Fibroblast of villous mesenchyme (primary cell): ENCODE measurements around the gene KCTD17. TPM values are rescaled to one million over a fixed set of nuclear protein-coding genes. Genes with fewer than 3 reads are reported as not detected.

ENCODE experiments used
- DNase-seq: peaks from one replicate; pipeline ENCODE4 v3.0.0-alpha.2; 2010; ENCODE audit warnings: low read depth
- H3K4me3 ChIP-seq: 2 replicates; pipeline ENCODE4 v1.5.1; 2011; ENCODE audit warnings: low read depth, mild to moderate bottlenecking, low read length
- total RNA-seq: library from RNA; depleted of rRNA; stranded (reverse); fragments of >200 nt; gene quantifications from 2 replicates; pipeline ENCODE4 v1.2.3, GENCODE V29; 2012
- TF ChIP-seq, protein P1 (sequence below): IDR thresholded peaks from 2 replicates; pipeline ENCODE4 v1.5.1; 2012; ENCODE audit warnings: low read depth, mild to moderate bottlenecking, low read length; ENCODE audit not compliant: insufficient read depth

Gene KCTD17
- total RNA-seq, 1 donor, result 28.9 TPM

DNA sequence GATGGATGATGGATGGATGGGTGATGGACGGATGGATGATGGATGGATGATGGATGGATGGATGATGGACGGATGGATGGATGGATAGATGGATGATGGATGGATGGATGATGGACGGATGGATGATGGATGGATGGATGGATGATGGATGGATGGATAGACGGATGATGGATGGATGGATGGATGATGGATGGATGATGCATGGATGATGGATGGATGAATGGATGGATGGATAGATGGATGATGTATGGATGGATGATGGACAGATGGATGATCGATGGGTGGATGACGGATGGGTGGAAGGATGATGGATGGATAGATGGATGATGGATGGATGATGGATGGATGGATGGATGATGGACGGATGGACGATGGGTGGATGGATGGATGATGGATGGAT, 21.1 kb downstream of the KCTD17 start:
- DNase-seq, result no peak
- TF ChIP-seq, protein P1, sequence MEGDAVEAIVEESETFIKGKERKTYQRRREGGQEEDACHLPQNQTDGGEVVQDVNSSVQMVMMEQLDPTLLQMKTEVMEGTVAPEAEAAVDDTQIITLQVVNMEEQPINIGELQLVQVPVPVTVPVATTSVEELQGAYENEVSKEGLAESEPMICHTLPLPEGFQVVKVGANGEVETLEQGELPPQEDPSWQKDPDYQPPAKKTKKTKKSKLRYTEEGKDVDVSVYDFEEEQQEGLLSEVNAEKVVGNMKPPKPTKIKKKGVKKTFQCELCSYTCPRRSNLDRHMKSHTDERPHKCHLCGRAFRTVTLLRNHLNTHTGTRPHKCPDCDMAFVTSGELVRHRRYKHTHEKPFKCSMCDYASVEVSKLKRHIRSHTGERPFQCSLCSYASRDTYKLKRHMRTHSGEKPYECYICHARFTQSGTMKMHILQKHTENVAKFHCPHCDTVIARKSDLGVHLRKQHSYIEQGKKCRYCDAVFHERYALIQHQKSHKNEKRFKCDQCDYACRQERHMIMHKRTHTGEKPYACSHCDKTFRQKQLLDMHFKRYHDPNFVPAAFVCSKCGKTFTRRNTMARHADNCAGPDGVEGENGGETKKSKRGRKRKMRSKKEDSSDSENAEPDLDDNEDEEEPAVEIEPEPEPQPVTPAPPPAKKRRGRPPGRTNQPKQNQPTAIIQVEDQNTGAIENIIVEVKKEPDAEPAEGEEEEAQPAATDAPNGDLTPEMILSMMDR, result no peak

DNA sequence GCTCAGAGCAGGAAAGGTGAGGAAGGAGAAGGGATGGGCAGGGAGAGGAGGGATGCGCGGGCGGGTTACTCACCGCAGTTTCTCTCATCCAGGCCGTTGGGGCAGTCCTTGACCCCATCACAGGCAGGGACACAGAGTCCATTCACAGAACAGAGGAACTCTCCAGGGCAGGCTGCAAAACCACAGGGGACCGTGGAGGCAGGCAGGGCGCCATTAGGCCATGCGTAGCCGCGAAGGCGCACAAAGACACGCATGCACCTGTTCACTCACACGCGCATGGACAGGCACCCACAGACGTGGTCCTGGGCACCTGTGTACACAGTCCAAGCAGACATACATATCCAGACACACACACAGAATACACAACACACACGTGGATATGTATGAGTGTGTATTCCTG, 23.0 kb downstream of the KCTD17 start:
- TF ChIP-seq, protein P1, result no peak
- no peak for DNase-seq
- no peak overlapping the region for H3K4me3 ChIP-seq

More for the DNA sequence above, 21.1 kb downstream of the KCTD17 start:
- H3K4me3 ChIP-seq, result no peak overlapping the region

DNA sequence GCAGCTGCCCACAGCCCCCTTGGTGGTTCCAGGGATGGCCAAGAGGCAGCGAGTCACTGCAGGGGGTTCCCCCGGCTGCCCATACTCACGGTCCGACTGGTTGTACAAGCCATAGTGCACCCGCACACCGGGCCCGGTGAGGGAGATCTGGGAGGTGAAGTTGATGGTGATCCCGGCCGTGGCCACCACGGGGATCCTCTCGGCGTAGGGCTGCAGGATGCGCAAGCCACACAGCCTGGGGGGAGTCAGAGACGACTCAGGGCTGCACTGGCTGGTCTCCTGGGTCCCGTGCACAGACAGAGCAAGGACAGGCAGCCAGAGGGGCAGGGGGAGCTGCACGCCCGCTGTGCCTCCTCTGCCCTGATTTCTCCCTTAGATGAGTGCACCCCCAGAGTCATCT, 23.5 kb downstream of the KCTD17 start:
- no peak for DNase-seq
- H3K4me3 ChIP-seq, result no peak overlapping the region
- TF ChIP-seq, protein P1, result no peak

DNA sequence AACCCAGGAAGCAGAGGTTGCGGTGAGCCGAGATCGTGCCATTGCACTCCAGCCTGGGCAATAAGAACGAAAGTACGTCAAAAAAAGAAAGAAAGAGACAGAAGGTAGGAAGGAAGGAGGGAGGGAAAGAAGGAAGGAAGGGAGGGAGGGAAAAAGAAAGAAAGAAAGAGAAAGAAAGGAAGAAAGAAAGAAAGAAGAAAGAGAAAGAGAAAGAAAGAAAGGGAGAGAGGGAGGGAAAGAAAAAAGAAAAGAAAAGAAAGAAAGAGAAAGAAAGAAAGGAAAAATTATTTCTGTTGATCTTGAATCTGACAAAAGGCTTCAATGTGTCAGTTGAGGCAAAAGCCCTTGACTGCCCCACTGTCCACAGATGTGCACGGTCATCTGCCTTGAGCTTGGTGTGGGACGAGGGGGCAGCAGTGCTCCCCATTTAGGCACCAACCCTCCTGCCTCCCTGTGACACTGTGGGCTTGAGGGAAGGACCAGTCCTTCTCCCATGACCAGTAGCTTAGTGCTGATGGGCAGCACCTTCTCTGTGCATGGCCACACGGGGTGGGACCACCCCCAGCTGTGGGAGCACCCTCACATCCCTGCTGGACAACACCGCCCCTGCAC, 24.4 kb downstream of the KCTD17 start:
- no peak overlapping the region for H3K4me3 ChIP-seq
- no peak for DNase-seq
- TF ChIP-seq, protein P1, result no peak

DNA sequence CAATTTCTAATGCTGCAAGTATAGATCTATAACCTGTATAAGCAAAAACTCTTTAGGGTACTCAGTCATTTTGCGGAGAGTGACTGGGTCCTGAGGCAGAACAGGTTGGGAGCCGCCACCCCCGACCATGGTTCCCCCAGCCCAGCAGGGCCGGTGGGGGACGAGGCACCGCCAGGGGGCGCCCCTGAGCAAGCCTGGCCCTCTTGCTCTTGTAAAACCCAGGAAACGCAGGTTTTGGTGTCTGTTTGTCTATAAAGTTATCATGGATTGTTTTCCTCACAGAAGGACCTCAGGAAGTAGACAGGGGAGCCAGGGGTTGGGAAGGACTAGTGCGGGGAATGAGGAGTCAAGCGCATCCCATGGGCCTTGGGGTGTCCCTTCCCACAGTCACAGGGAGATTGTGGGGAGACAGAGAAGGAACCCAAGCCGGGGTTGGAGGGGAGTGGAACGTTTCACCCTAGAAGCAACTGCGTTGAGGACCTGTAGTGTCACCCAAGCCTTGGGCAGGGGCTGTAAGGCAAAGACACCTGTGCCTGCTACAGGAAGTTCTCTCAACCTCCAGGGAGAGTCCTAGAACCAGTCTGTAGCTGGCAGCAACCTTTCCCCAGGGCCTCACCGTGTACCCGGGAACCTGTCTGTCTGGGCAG, 26.4 kb downstream of the KCTD17 start:
- peak; percentile 51 for DNase-seq

DNA sequence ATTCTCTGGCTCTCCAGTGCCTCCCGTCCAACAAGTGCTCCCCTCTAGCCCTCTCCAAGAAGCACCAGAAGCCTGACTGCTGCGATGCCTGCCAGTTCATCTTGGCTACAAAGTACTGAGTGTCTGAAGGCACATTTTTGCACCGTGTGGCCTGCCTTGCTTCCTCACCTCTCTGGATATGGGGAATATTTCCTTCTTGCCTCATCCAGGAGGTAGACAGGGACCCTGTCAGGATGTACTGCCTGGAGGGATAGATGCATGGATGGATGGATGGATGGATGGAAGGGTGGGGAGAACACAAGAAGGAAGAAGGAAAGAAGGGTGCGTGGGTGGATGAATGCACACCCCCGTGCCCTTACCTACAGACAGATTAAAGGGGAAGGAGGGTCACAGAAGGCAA, 27.6 kb downstream of the KCTD17 start:
- H3K4me3 ChIP-seq, result no peak overlapping the region
- no peak for DNase-seq
- TF ChIP-seq, protein P1, result no peak

More for the DNA sequence above, 26.4 kb downstream of the KCTD17 start:
- H3K4me3 ChIP-seq, result no peak overlapping the region
- TF ChIP-seq, protein P1, result peak; percentile 99
